Choroid plexus epithelial cell (primary cell): ENCODE results near the gene SAFB2.

Source experiments
- DNase-seq: peaks from one replicate; pipeline ENCODE4 v3.0.0-alpha.2; 2010; ENCODE audit warnings: low read depth
- H3K4me3 ChIP-seq: 2 replicates; pipeline ENCODE4 v1.5.1; 2011; ENCODE audit warnings: low read depth, mild to moderate bottlenecking, control low read depth, low read length, moderate library complexity
- CTCF ChIP-seq: conservative IDR thresholded peaks from 2 replicates; pipeline ENCODE4 v1.5.1; 2011; ENCODE audit warnings: low read depth, mild to moderate bottlenecking, control low read depth, inconsistent platforms, low read length, moderate library complexity

The SAFB2 gene

GRCh38 chr19:5622465-5623396 lies at the start of gene SAFB2, which contains the start of gene SAFB:
Gene SAFB2, minus strand, starts transcription at chr19:5622776. Its CDS starts 61 bp downstream, at chr19:5622715.
Gene SAFB, plus strand, starts transcription at chr19:5623083. Its CDS starts 123 bp downstream, at chr19:5623206.
- peak; percentile 100 for DNase-seq
- no peak for TF ChIP-seq CTCF
- H3K4me3 ChIP-seq = peak within 1 kb of the TSS; percentile 98

- TF ChIP-seq CTCF = no peak
- H3K4me3 ChIP-seq = no peak overlapping the region
- no peak for DNase-seq
Observed at GRCh38 chr19:5671600-5671999, 49.0 kb upstream of the SAFB2 start.

GRCh38 chr19:5669212-5669611 lies 46.6 kb upstream of the SAFB2 start:
- DNase-seq = no peak
- no peak overlapping the region for H3K4me3 ChIP-seq
- TF ChIP-seq CTCF = no peak

GRCh38 chr19:5667751-5668271 lies 45.2 kb upstream of the SAFB2 start:
- H3K4me3 ChIP-seq = no peak overlapping the region
- no peak for TF ChIP-seq CTCF
- no peak for DNase-seq

GRCh38 chr19:5666921-5667610 lies 44.5 kb upstream of the SAFB2 start:
- no peak overlapping the region for H3K4me3 ChIP-seq
- TF ChIP-seq CTCF = no peak
- DNase-seq = no peak

GRCh38 chr19:5665781-5666513 lies 43.4 kb upstream of the SAFB2 start:
- TF ChIP-seq CTCF = peak; percentile 55
- DNase-seq = peak; percentile 80

More at GRCh38 chr19:5665781-5666513, 43.4 kb upstream of the SAFB2 start:
- no peak overlapping the region for H3K4me3 ChIP-seq
